ENCODE data around the gene ACCS.

ACCS gene

GRCh38 chr11:44018829-44019228 lies 47.2 kb upstream of the ACCS start:
- TF ChIP-seq ELF4 (IDR thresholded peaks at IDR 0.05) (no peak), FOXK2 (IDR thresholded peaks at IDR 0.05) (no peak), FOXM1 (IDR thresholded peaks at IDR 0.05; ENCODE audit: borderline replicate concordance) (no peak)
- no peak for DNase-seq (ENCODE audit: extremely low spot score)
- ChIA-PET POLR2A (no interaction called here), CTCF (no interaction called here)

- TF ChIP-seq ZNF384 (IDR thresholded peaks at IDR 0.05) = no peak
- no peak for TF ChIP-seq NFRKB (IDR thresholded peaks at IDR 0.05)
- no peak for TF ChIP-seq SP1 (IDR thresholded peaks at IDR 0.05)
- no peak for DNase-seq (ENCODE audit: extremely low spot score)
- CTCF ChIA-PET = no interaction called here
- POLR2A ChIA-PET = no interaction called here
Measured at GRCh38 chr11:44024977-44025376, 41.1 kb upstream of the ACCS start.

DNA sequence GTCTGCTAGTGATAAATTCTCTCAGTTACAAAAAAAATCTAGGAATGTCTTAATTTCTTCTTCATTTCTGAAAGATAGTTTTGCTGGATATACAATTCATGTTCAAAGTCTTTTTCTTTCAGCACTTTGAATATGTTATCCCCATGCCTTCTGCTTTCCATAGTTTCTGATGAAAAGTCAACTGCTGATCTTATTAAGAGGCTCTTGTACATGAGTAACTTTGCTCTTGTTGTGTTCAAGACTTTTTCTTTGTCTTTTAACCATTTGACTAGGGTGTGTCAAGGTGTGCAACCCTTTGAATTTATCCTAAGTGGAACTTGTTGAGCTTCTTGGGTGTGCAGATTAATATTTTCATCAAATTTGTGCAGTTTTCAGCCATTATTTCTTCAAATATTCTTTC lies 40.3 kb upstream of the ACCS start:
- POLR2A ChIA-PET = no interaction called here
- TF ChIP-seq BHLHE40 (IDR thresholded peaks at IDR 0.05; ENCODE audit: borderline replicate concordance) (no peak), LEF1 (IDR thresholded peaks at IDR 0.05; ENCODE audit: borderline replicate concordance) (no peak), CTBP1 (IDR thresholded peaks at IDR 0.05; ENCODE audit: borderline replicate concordance) (no peak), FOXM1 (IDR thresholded peaks at IDR 0.05; ENCODE audit: borderline replicate concordance) (no peak)
- DNase-seq (ENCODE audit: extremely low spot score) = no peak
- CTCF ChIA-PET = no interaction called here

- ChIA-PET POLR2A (no interaction called here), CTCF (interaction anchor here (0.6 kb wide), 1 partner anchor 81 kb away, joined by 4 read pairs; no protein-coding TSS in a partner anchor)
- no peak for TF ChIP-seq SUZ12 (IDR thresholded peaks at IDR 0.05)
- no peak for DNase-seq (ENCODE audit: extremely low spot score)
Measured at GRCh38 chr11:44028401-44028800, 37.7 kb upstream of the ACCS start.

- no peak for DNase-seq (ENCODE audit: extremely low spot score)
- ChIA-PET POLR2A (no interaction called here), CTCF (no interaction called here)
- TF ChIP-seq ELF4 (IDR thresholded peaks at IDR 0.05) (no peak), L3MBTL2 (conservative IDR thresholded peaks at IDR 0.05) (no peak), LEF1 (IDR thresholded peaks at IDR 0.05; ENCODE audit: borderline replicate concordance) (no peak)
Measured at GRCh38 chr11:44028816-44029506, 37.1 kb upstream of the ACCS start.

DNA sequence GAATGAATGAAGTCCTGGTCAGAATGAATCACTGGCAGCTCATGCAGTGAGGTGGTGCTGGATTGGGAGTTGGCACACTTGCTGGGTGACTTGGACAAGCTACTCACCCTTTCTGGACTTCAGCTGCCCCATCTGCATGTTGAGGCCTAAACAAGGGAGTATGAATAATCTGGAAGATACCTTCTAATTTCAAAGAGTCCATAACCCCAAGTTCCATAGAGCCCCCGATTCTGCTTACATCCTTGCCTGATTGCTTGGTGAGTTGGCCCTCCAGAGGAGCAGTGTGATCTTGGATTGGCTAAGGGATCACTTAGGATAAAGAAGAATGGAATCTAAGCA lies 36.6 kb upstream of the ACCS start:
- no peak for DNase-seq (ENCODE audit: extremely low spot score)
- TF ChIP-seq HDGF (IDR thresholded peaks at IDR 0.05; ENCODE audit: borderline replicate concordance) (no peak), CTBP1 (IDR thresholded peaks at IDR 0.05; ENCODE audit: borderline replicate concordance) (no peak), ARNT (IDR thresholded peaks at IDR 0.05) (no peak), L3MBTL2 (conservative IDR thresholded peaks at IDR 0.05) (no peak), FOXA1 (IDR thresholded peaks at IDR 0.05) (no peak), ELF4 (IDR thresholded peaks at IDR 0.05) (no peak), SUZ12 (IDR thresholded peaks at IDR 0.05) (no peak), LEF1 (IDR thresholded peaks at IDR 0.05; ENCODE audit: borderline replicate concordance) (no peak), NFRKB (IDR thresholded peaks at IDR 0.05) (no peak), SP1 (IDR thresholded peaks at IDR 0.05) (no peak), ZNF384 (IDR thresholded peaks at IDR 0.05) (no peak), FOXK2 (IDR thresholded peaks at IDR 0.05) (no peak), TARDBP (IDR thresholded peaks at IDR 0.05) (no peak), BHLHE40 (IDR thresholded peaks at IDR 0.05; ENCODE audit: borderline replicate concordance) (no peak), FOXM1 (IDR thresholded peaks at IDR 0.05; ENCODE audit: borderline replicate concordance) (no peak)
- TF ChIP-seq, protein P1, sequence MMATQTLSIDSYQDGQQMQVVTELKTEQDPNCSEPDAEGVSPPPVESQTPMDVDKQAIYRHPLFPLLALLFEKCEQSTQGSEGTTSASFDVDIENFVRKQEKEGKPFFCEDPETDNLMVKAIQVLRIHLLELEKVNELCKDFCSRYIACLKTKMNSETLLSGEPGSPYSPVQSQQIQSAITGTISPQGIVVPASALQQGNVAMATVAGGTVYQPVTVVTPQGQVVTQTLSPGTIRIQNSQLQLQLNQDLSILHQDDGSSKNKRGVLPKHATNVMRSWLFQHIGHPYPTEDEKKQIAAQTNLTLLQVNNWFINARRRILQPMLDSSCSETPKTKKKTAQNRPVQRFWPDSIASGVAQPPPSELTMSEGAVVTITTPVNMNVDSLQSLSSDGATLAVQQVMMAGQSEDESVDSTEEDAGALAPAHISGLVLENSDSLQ (IDR thresholded peaks at IDR 0.05) = no peak
- ChIA-PET POLR2A (no interaction called here), CTCF (no interaction called here)

DNA sequence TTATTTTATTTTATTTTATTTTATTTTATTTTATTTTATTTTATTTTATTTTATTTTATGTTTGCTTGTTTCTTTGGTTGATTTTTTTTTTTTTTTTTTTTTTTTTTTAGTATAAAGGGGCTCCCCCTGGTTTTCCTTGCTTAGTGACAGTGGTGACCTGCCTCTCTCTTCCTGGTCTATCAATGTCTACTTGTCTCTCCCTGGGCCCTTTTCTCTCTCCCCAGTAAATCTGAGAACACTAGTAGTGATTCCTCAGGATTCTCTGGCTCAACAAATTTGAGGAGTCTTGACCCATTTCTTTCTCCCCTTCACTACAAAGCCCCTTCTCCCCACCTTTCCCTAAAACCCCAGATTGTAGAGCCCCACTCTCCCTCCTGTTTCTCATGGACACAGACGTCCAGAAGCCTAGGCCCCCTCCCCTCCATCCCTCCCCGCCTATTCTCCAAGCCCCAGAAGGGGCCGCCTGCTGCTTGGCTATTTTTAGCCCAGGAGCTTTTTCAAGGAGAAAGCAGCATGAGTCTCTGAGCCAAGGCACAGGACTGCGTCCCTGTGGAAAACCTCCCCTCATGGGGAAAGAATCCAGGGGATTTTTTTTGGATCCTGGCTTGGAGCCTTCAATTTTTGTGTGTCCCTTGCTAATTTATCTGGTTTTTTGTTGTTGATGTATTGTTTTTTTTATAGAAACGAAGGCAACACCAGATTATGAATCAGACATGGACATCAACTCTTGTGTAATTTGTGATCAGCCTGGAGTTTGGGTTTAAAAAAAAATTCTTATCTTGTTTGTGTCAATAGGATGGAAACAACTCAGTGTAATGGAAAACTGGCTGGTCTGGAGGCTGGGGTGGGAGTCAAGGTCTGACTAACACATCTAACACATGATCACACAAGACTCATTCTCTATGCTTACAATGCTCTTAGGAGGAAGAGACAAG lies 35.8 kb upstream of the ACCS start:
- POLR2A ChIA-PET = no interaction called here
- TF ChIP-seq ZNF384 (IDR thresholded peaks at IDR 0.05) (no peak), NFRKB (IDR thresholded peaks at IDR 0.05) (no peak), TARDBP (IDR thresholded peaks at IDR 0.05) (no peak)
- CTCF ChIA-PET = no interaction called here
- no peak for DNase-seq (ENCODE audit: extremely low spot score)

DNA sequence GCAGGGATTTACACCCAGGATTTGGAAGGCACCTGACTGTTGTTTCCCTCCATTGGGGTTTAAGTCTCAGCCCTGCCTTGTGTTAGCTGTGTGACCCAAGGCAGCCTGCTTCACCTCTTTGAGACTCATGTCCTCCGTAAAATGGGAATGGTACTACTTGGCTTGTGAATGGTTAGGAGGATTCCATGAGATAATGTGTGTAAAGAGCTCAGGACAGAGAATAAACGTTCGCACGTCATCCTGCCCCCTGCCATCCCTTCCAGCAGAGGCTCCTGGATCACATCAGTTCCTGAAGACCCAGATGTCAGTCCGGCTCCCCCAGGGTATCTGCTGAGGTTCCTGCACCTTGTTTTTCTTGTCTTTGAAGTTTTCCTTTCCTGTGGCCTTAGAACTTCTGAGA lies 35.1 kb upstream of the ACCS start:
- ChIA-PET CTCF (interaction anchor here (1.4 kb wide), 1 partner anchor 142 kb away, joined by 3 read pairs; no protein-coding TSS in a partner anchor), POLR2A (no interaction called here)
- DNase-seq (ENCODE audit: extremely low spot score) = no peak
- TF ChIP-seq FOXM1 (IDR thresholded peaks at IDR 0.05; ENCODE audit: borderline replicate concordance) (no peak), BHLHE40 (IDR thresholded peaks at IDR 0.05; ENCODE audit: borderline replicate concordance) (no peak), FOXK2 (IDR thresholded peaks at IDR 0.05) (no peak), SUZ12 (IDR thresholded peaks at IDR 0.05) (no peak), ARNT (IDR thresholded peaks at IDR 0.05) (no peak), FOXA1 (IDR thresholded peaks at IDR 0.05) (no peak), ZNF384 (IDR thresholded peaks at IDR 0.05) (no peak), TARDBP (IDR thresholded peaks at IDR 0.05) (no peak), SP1 (IDR thresholded peaks at IDR 0.05) (no peak), ELF4 (IDR thresholded peaks at IDR 0.05) (no peak), NFRKB (IDR thresholded peaks at IDR 0.05) (no peak), HDGF (IDR thresholded peaks at IDR 0.05; ENCODE audit: borderline replicate concordance) (no peak), L3MBTL2 (conservative IDR thresholded peaks at IDR 0.05) (no peak)
- TF ChIP-seq, protein P1 (IDR thresholded peaks at IDR 0.05) = no peak
